Esophagus muscularis mucosa (tissue), 3 donors: Measurements from ENCODE around the gene ANKRD34B.

ENCODE experiments used
- EP300 ChIP-seq: sonication (generic); formaldehyde crosslinking; IDR thresholded peaks from one replicate; pipeline ENCODE4 v1.6.1; 2017; ENCODE audit warnings: antibody characterized with exemption
- TF ChIP-seq, protein P1 (sequence below), 3 experiments: fragments of 200-600 bp in 2 of 3; fragments of 450-650 bp in 1 of 3; sonication (generic) in 2 of 3; IDR thresholded peaks; one replicate each; pipeline ENCODE4 v1.5.1; 2017 to 2019; ENCODE audit warnings: antibody characterized with exemption in 3 of 3, mild to moderate bottlenecking in 2 of 3, moderate library complexity in 1 of 3

DNA sequence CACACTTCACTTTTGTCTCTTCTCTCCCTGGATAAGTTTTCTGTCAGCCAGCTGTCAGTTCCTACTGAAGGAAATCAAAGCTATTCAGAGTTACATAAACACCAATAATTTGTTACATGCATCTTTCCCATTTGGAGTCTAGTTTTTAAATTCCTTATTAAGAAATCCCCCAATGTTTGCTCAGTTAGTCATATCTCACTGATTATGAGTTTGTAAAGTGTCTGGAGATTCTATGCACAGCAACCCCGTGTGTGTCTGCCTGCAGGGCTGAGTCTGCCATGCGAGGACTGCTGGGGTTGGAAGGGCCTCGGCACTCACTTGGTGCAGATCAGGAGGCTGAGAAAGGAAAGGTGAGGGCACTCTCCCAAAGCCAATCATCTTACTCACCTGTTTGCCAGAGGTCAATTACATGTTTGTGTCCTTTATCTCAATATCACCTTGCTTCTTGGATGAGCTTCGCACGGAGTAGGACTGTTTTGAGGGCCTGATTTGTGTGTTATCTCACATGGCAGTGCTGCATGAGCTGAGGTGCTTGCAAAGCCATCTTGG is 3.3 kb downstream of the ANKRD34B start:
- TF ChIP-seq, protein P1, sequence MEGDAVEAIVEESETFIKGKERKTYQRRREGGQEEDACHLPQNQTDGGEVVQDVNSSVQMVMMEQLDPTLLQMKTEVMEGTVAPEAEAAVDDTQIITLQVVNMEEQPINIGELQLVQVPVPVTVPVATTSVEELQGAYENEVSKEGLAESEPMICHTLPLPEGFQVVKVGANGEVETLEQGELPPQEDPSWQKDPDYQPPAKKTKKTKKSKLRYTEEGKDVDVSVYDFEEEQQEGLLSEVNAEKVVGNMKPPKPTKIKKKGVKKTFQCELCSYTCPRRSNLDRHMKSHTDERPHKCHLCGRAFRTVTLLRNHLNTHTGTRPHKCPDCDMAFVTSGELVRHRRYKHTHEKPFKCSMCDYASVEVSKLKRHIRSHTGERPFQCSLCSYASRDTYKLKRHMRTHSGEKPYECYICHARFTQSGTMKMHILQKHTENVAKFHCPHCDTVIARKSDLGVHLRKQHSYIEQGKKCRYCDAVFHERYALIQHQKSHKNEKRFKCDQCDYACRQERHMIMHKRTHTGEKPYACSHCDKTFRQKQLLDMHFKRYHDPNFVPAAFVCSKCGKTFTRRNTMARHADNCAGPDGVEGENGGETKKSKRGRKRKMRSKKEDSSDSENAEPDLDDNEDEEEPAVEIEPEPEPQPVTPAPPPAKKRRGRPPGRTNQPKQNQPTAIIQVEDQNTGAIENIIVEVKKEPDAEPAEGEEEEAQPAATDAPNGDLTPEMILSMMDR (IDR thresholded peaks at IDR 0.05): no peak
- TF ChIP-seq EP300: no peak
